GM12874 (cell line): ENCODE measurements around the gene ZNF579.

Experiments used
- CTCF ChIP-seq: IDR thresholded peaks from 2 replicates; pipeline ENCODE4 v1.5.1; 2011; ENCODE audit warnings: low read depth, mild to moderate bottlenecking, control low read depth, low read length, moderate library complexity; ENCODE audit not compliant: insufficient read depth

ZNF579 gene

GRCh38 chr19:55622242-55622969 lies 41.8 kb upstream of the ZNF579 start:
- no peak for TF ChIP-seq CTCF

- no peak for TF ChIP-seq CTCF
Measured at GRCh38 chr19:55621673-55622231, 41.1 kb upstream of the ZNF579 start.

GRCh38 chr19:55621205-55621672 lies 40.6 kb upstream of the ZNF579 start:
- no peak for TF ChIP-seq CTCF

GRCh38 chr19:55620410-55621204 lies 40.0 kb upstream of the ZNF579 start:
- TF ChIP-seq CTCF, result no peak

GRCh38 chr19:55619286-55619685 lies 38.6 kb upstream of the ZNF579 start:
- TF ChIP-seq CTCF, result no peak

- no peak for TF ChIP-seq CTCF
Measured at GRCh38 chr19:55618426-55618825, 37.8 kb upstream of the ZNF579 start.

- no peak for TF ChIP-seq CTCF
Measured at GRCh38 chr19:55617426-55617825, 36.8 kb upstream of the ZNF579 start.
